Neuron (in vitro differentiated cells): ENCODE results near the gene C4orf36.

Source experiments
- H2AFZ ChIP-seq: one replicate; pipeline ENCODE4 v1.6.1; 2013; ENCODE audit warnings: low read depth, mild to moderate bottlenecking, inconsistent platforms, low read length, moderate library complexity
- H3K27me3 ChIP-seq: one replicate; pipeline ENCODE4 v1.6.1; 2013; ENCODE audit warnings: low read length; ENCODE audit not compliant: insufficient read depth
- H3K36me3 ChIP-seq: one replicate; pipeline ENCODE4 v1.6.1; 2013; ENCODE audit warnings: low read length; ENCODE audit not compliant: insufficient read depth
- H3K4me1 ChIP-seq: one replicate; pipeline ENCODE4 v1.6.1; 2013; ENCODE audit warnings: low read length; ENCODE audit not compliant: insufficient read depth
- H3K4me3 ChIP-seq: 2 replicates; pipeline ENCODE4 v1.5.1; 2013; ENCODE audit warnings: mild to moderate bottlenecking, low read length, moderate library complexity
- H3K9me3 ChIP-seq: one replicate; pipeline ENCODE4 v1.6.1; 2013; ENCODE audit warnings: low read length

Gene C4orf36

DNA sequence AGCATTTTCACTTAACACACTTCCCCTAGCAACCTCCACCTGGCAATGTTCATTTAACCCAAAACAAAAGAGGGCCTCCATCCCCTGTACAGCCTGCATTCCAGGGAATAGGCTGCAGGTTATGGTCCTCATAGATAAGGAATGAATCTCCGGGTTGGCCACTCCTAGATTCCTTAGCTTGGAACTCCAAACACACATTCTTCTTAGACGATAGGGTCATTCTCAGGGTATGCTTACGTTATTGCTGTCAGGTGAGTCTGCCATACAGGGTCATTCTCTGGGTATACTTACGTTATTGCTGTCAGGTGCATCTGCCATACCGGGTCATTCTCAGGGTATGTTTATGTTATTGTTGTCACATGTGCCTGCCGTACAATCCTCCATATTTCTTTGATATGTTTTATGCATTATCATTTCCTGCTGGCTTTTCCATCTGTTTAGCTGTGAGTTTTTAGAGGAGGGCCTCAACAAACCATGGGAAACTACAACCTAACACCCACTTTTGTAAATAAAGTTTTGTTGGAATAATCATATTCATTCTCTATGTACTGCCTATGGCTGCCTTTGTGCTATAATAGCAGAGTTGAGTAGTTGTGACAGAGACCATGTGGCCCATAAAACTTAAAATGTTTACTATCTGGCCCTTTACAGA, 34.3 kb upstream of the C4orf36 start:
- Histone ChIP-seq H3K4me1 (no peaks in the 10 kb centered on the region), H3K9me3 (no peaks in the 10 kb centered on the region), H3K27me3 (no peaks in the 10 kb centered on the region), H2AFZ (no peak overlapping the region), H3K4me3 (no peak overlapping the region), H3K36me3 (no peaks in the 10 kb centered on the region)

DNA sequence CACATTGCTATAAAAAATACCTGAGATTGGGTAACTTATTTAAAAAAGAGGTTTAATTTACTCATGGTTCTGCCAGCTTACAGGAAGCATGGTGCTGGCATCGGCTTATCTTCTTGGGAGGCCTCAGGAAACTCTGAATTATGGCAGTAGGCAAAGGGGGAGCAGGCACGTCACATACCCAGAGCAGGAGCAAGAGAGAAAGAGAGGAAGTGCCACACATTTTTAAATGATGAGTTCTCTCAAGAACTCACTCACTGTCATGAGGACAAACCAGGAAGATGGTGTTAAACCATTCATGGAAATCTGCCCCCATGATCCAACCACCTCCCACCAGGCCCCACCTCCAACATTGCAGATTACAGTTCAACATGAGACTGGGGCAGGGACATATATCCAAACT, 32.6 kb upstream of the C4orf36 start:
- Histone ChIP-seq H3K27me3 (no peaks in the 10 kb centered on the region), H3K36me3 (no peaks in the 10 kb centered on the region), H3K4me3 (no peak overlapping the region), H3K4me1 (no peaks in the 10 kb centered on the region), H3K9me3 (no peaks in the 10 kb centered on the region), H2AFZ (no peak overlapping the region)

DNA sequence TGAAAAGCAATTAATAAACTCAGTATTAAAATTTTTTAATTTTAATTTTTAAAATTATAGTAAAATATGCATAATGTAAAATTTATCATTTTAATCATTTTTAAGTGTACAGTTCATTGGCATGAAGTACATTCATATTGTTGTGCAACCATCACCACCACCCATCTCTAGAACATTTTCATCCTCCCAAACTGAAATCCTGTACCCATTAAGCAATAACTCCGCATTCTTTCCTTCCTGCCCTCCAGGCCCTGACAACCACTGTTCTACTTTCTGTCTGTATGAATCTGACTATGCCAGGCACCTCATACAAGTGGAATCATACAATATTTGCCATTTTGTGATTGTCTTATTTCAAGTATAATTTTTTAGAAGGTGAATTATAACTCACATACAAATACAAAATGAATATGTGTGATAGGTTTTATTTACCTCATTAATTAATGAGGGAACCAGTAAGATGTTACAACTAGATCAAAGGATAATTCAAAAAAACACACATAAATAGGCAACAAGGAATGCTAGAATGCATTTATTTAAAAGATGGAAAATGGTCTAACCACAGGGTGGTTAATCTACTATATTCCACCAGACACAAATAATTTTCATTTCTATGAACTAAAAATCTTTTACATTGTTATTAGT, 29.5 kb upstream of the C4orf36 start:
- H3K4me3 ChIP-seq: no peak overlapping the region
- H3K9me3 ChIP-seq: no peaks in the 10 kb centered on the region
- H2AFZ ChIP-seq: no peak overlapping the region
- H3K27me3 ChIP-seq: no peaks in the 10 kb centered on the region
- no peaks in the 10 kb centered on the region for H3K4me1 ChIP-seq
- no peaks in the 10 kb centered on the region for H3K36me3 ChIP-seq

DNA sequence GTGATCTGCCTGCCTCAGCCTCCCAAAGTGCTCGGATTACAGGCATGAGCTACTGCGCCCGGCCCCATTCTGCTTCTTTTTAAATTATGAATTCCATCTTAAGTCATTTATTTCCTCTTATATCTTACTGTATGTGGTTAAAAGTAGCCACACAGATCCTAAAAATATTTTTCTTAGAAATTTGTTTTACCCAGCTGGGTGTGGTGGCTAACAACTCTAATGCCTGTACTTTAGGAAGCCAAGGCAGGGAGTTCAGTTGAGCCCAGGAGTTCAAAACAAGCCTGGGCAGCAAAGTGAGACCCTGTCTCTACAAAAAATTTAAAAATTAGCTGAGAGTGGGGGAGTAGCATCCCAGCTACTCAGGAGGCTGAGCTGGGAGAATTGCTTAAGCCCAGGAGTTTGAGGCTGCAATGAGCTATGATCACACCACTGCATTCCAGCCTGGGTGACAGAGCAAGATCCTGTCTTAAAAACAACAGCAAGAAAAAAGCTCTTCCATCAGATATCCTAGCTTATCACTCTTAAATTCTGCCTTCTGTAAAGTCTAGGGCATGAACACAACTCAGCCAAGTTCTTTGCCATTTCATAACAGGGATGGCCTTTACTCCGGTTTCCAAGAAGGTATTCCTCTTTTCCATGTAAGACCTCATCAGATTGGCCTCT, 27.5 kb upstream of the C4orf36 start:
- Histone ChIP-seq H2AFZ (no peak overlapping the region), H3K27me3 (no peaks in the 10 kb centered on the region), H3K4me1 (no peaks in the 10 kb centered on the region), H3K36me3 (no peaks in the 10 kb centered on the region), H3K4me3 (no peak overlapping the region), H3K9me3 (no peaks in the 10 kb centered on the region)

DNA sequence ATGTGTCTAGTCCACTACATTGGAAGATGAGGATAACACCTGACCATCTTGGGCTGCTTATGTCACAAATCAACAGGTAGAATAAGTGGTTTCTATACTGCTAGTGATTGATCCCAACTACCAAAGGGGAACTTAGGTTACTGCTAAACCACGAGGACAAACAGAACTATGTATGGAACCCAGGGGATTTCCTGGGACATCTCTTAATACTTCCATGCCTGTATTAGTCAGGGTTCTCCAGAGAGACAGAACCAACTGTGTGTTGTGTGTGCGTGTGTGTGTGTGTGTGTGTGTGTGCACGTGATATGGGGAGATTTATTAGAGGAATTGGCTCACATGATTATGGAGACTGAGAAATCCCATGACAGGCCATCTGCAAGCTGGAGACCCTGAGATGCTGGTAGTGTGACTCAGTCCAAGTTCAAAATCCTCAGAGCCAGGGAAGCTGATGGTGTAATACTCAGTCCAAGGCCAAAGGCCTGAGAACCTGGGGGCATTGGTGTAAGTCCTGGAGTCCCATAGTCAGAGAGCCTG, 26.4 kb upstream of the C4orf36 start:
- no peak overlapping the region for H3K4me3 ChIP-seq
- no peaks in the 10 kb centered on the region for H3K9me3 ChIP-seq
- H2AFZ ChIP-seq: no peak overlapping the region
- no peaks in the 10 kb centered on the region for H3K27me3 ChIP-seq
- no peaks in the 10 kb centered on the region for H3K4me1 ChIP-seq
- H3K36me3 ChIP-seq: no peaks in the 10 kb centered on the region

DNA sequence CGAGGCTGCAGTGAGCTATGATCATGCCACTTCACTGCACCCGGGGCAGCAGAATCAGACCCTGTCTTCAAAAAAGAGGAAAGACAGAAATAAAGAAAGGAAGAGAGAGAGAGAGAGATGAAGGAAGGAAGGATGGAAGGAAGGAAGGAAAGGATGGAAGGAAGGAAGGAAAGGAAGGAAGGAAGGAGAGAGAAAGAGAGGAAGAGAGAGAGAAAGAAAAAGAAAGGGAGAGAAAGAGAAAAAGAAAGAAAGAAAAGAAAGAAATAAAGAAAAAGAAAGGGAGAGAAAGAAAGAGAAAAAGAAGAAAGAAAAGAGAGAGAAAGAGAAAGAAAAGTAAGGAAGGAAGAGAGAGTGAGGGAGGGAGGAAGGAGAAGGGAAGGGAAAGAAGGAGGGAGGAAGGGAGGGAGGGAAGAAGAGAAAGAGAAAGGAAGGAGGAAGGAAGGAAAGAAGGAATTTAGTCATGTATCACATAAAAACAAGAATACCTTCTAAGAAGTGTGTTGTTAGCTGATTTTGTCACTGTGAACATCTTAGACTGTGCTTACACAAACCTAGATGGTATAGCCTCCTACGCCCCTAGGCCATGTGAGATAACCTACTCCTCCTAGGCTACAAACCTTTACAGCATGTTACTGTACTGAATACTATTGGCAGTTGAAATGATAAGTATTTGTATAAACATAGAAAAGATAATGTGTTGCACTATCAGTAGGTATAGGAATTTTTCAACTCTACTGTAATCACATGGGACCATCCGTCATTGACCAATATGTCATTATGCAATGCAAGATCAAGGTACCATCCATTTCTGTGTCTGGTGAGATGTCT, 25.2 kb upstream of the C4orf36 start:
- H3K4me1 ChIP-seq: no peaks in the 10 kb centered on the region
- no peaks in the 10 kb centered on the region for H3K9me3 ChIP-seq
- H3K4me3 ChIP-seq: no peak overlapping the region
- H3K27me3 ChIP-seq: no peaks in the 10 kb centered on the region
- H2AFZ ChIP-seq: no peak overlapping the region
- H3K36me3 ChIP-seq: no peaks in the 10 kb centered on the region

DNA sequence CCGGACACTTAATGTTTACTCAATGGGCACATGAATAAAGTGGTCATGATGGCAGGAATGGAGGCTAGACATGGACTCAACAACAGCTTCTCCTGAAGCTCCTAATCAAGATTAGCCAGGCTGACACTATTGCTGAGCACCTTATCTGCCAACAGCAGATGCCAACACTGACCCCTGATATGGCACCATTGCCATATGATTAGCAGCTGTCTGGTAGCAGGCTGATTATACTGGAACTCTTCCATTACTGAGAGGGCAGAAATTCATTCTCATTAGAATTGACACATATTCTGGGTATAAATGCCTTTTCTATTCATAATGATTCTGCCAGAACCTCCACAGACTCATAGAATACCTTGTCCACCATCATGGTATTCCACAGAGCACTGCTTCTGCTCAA, 24.2 kb upstream of the C4orf36 start:
- no peaks in the 10 kb centered on the region for H3K36me3 ChIP-seq
- no peak overlapping the region for H2AFZ ChIP-seq
- no peak overlapping the region for H3K4me3 ChIP-seq
- H3K4me1 ChIP-seq: no peaks in the 10 kb centered on the region
- no peaks in the 10 kb centered on the region for H3K27me3 ChIP-seq
- no peaks in the 10 kb centered on the region for H3K9me3 ChIP-seq

DNA sequence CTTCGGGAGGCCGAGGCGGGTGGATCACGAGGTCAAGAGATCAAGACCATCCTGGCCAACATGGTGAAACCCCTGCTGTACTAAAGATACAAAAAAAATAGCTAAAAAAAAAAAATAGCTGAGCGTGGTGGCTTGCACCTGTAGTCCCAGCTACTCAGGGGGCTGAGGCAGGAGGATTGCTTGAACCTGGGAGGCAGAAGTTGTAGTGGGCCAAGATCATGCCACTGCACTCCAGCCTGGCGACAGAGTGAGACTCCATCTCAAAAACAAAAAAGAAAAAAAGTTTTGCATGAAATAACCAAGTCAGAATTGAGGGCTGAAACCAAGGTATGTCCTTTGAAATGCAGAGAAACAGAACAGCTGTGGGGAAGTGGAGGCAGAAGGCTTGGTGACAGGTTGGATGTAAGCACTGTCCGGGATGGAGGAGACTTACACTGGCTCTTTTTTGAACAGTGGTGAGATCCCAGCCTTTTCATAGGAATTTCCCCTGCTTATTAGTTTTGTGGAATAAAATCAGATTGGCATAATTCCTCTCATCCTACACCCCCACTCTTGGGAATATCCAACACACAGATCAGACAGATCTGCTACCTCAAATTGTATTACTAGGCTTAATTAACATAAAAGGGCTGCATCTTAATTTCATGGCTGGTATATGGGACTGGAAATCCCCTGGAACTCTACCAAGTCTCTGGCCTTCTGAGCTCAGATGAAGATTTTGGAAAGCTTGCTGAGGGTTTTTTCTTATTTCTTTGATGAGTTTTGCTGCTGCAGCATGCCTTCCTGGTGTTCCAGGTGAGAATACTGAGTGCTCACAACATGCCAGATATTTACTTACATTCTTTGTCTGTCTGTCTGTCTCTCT, 18.8 kb upstream of the C4orf36 start:
- H2AFZ ChIP-seq: no peak overlapping the region
- no peaks in the 10 kb centered on the region for H3K9me3 ChIP-seq
- H3K4me3 ChIP-seq: no peak overlapping the region
- H3K4me1 ChIP-seq: no peaks in the 10 kb centered on the region
- no peaks in the 10 kb centered on the region for H3K27me3 ChIP-seq
- no peaks in the 10 kb centered on the region for H3K36me3 ChIP-seq

DNA sequence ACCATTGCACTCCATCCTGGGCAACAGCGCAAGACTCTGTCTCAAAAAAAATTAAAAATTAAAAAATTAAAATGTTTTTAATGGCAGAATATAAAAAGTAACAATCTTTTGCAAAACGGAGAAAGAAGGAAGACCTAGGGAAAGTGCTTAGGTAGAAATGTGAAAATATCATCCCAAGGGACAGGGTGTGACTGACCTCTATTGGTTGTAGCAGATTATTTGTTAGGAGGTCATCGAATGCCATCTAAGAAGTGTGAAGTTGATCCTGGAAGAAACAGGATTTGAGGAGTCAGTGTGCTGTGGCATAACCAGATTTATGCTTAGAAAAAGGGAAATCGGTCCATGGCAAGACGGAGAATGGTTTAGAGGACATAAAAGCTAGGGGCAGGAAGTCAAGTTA, 18.1 kb upstream of the C4orf36 start:
- Histone ChIP-seq H3K9me3 (no peaks in the 10 kb centered on the region), H3K36me3 (no peaks in the 10 kb centered on the region), H2AFZ (no peak overlapping the region), H3K4me1 (no peaks in the 10 kb centered on the region), H3K4me3 (no peak overlapping the region), H3K27me3 (no peaks in the 10 kb centered on the region)

DNA sequence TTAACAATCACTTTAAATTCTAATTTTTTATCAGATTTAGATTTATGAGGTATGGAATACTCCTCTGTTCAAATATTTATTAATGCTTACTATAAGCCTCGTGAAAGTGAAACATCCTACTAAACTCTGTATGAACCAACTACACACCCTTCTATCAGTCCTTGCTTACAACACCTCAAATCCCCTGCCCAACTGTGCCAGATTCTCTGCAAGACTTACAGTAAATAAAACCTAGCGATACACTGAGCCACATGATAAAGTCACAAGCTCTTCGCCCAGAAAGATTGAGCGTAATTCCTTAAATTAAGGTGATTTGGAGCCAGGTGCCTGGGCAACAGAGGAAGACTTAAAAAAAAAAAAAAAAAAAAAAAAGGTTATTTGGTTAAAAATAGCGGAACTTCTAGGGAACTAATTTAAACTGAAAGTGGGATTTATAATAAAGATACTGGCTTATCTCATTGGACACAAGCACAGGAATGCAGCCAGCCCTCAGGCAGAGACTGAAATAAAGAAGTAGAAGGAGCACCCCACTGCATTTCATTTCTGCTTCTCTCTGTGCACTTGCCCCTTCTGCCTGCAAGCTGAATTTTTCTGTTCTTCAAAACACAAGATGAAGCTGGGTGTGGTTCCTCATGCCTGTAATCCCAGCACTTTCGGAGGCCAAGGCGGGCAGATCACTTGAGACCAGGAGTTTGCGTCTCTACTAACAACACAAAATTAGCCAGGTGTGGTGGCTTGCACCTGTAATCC, 17.5 kb upstream of the C4orf36 start:
- no peaks in the 10 kb centered on the region for H3K4me1 ChIP-seq
- H3K36me3 ChIP-seq: no peaks in the 10 kb centered on the region
- no peak overlapping the region for H2AFZ ChIP-seq
- H3K9me3 ChIP-seq: no peaks in the 10 kb centered on the region
- H3K27me3 ChIP-seq: no peaks in the 10 kb centered on the region
- no peak overlapping the region for H3K4me3 ChIP-seq

DNA sequence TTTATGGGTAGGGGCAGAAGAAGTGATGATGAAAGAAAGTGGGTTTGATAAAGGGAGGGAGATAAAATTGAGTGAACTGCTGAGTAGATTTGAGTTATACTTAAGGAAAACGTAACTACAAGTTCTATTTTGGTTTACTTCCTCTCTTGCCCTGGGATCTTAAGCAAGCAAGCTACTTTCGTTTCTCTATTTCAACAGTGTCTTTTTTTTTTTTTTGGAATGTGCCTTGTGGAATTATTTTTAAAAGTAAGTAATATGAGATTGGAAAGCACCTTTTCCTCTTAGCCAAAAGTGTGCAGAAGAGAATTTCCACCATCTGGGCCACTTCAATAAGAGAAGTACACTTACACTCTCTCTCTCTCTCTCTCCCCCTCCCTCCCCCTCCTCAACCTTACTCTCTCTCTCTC, 16.0 kb upstream of the C4orf36 start:
- no peaks in the 10 kb centered on the region for H3K27me3 ChIP-seq
- no peak overlapping the region for H3K4me3 ChIP-seq

DNA sequence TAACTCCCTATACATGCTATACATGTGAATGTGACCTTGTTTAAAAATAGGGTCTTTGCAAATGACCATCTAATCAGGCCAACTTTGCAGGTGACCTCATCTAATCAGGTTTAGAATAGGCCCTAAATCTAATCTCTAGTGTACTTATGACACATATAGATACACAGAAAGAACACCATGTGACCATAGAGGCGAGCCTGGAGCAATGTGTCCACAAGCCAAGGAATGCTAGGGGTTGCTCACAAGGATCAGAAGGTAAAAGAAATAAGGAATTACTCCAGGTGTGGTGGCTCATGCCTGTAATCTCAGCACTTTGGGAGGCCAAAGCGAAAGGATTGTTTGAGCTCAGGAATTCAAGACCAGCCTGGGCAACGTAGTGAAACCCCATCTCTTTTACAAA, 9.6 kb upstream of the C4orf36 start:
- no peak overlapping the region for H3K4me3 ChIP-seq
- no peaks in the 10 kb centered on the region for H3K27me3 ChIP-seq
- no peaks in the 10 kb centered on the region for H3K36me3 ChIP-seq
- no peak overlapping the region for H2AFZ ChIP-seq
- H3K9me3 ChIP-seq: no peaks in the 10 kb centered on the region
- H3K4me1 ChIP-seq: no peaks in the 10 kb centered on the region

More for the DNA sequence above, 16.0 kb upstream of the C4orf36 start:
- Histone ChIP-seq H3K4me1 (no peaks in the 10 kb centered on the region), H3K36me3 (no peaks in the 10 kb centered on the region), H2AFZ (no peak overlapping the region), H3K9me3 (no peaks in the 10 kb centered on the region)
